ENCODE results near the gene GEMIN4. TPM values are rescaled to one million over a fixed set of nuclear protein-coding genes. Genes with fewer than 3 reads are reported as not detected.

Gene GEMIN4
- total and polyA plus RNA-seq, 2 experiments from 2014 or later: 14.1 to 45.0 TPM

GRCh38 chr17:795276-795675 lies 43.2 kb upstream of the GEMIN4 start:
- Mint-ChIP-seq H3K4me1 (peaks cover 16% of the 10 kb centered on the region), H3K9me3 (no peaks in the 10 kb centered on the region; the same call in 1 of the 3 replicates), H3K27ac (peak overlapping the region; percentile 87; the same call in 1 of the 2 replicates), H3K27me3 (ENCODE audit: insufficient read depth, low read depth, poor library complexity) (peaks cover 24% of the 10 kb centered on the region), H3K4me3 (no peak overlapping the region), H3K36me3 (ENCODE audit: low read depth) (peaks cover 32% of the 10 kb centered on the region)
- TF ChIP-seq NANOG (IDR thresholded peaks at IDR 0.05; ENCODE audit: borderline replicate concordance) (no peak), EZH2 (IDR thresholded peaks at IDR 0.05; ENCODE audit: low read depth, unreplicated experiment) (no peak), CREB1 (CRISPR knock-in tag; IDR thresholded peaks at IDR 0.05; ENCODE audit: low read depth) (no peak), ZNF462 (CRISPR knock-in tag; IDR thresholded peaks at IDR 0.05) (no peak), ZNF331 (CRISPR knock-in tag; IDR thresholded peaks at IDR 0.05; ENCODE audit: low read depth) (no peak), ETS1 (IDR thresholded peaks at IDR 0.05) (no peak), STAT1 (IDR thresholded peaks at IDR 0.05; ENCODE audit: unreplicated experiment) (no peak)
- Histone ChIP-seq H3F3A (replicated peaks; ENCODE audit: low read depth) (peaks cover 17% of the 10 kb centered on the region), H3K4me1 (ENCODE audit: insufficient read depth) (no peaks in the 10 kb centered on the region), H3K4me3 (no peak overlapping the region), H3K79me2 (replicated peaks; ENCODE audit: insufficient read depth) (no peaks in the 10 kb centered on the region; the same call in 1 of the 2 replicates), H3K27me3 (ENCODE audit: insufficient read depth) (no peaks in the 10 kb centered on the region), H3K27ac (ENCODE audit: low read depth) (peak overlapping the region; percentile 5; the same call in 1 of the 2 replicates), H2AFZ (no peak overlapping the region), H4K20me1 (replicated peaks; ENCODE audit: insufficient read depth) (peaks cover 5% of the 10 kb centered on the region), H3K4me2 (no peak overlapping the region), H3K9me2 (ENCODE audit: insufficient read depth) (no peaks in the 10 kb centered on the region), H3K36me3 (ENCODE audit: insufficient read depth) (no peaks in the 10 kb centered on the region)
- ATAC-seq (no peak), DNase-seq (ENCODE audit: low spot score) (no peak)
